Activated CD4-positive, alpha-beta T cell treated with anti-CD3 and anti-CD28 coated beads for 48 hours (primary cell): ENCODE results near the gene KCNK3.
"Not testable (repeated sequence)": the region's sequence is repeated elsewhere in the genome, so short reads cannot be mapped to it uniquely, and the experiment has no call there.

ENCODE experiments used
- DNase-seq: peaks from one replicate; pipeline ENCODE4 v3.0.0-alpha.2; 2020

Gene KCNK3

GRCh38 chr2:26735097-26735496, 42.6 kb downstream of the KCNK3 start:
- DNase-seq, result no peak

- no peak for DNase-seq
Measured at GRCh38 chr2:26735883-26736588, 43.5 kb downstream of the KCNK3 start.

GRCh38 chr2:26737221-26737620, 44.7 kb downstream of the KCNK3 start:
- no peak for DNase-seq

GRCh38 chr2:26738481-26738880, 46.0 kb downstream of the KCNK3 start:
- DNase-seq, result no peak

GRCh38 chr2:26739514-26739913, 47.0 kb downstream of the KCNK3 start:
- DNase-seq, result no peak

GRCh38 chr2:26740346-26740745, 47.8 kb downstream of the KCNK3 start:
- no peak for DNase-seq

GRCh38 chr2:26740890-26741302, 48.4 kb downstream of the KCNK3 start:
- DNase-seq, result peak; percentile 41

GRCh38 chr2:26742048-26742770, 49.7 kb downstream of the KCNK3 start:
- no peak for DNase-seq

GRCh38 chr2:26743852-26744251, 51.3 kb downstream of the KCNK3 start:
- DNase-seq, result no peak

GRCh38 chr2:26744953-26745352, 52.4 kb downstream of the KCNK3 start:
- DNase-seq, result no peak

- peak; percentile 86 for DNase-seq
Measured at GRCh38 chr2:26745609-26746327, 53.2 kb downstream of the KCNK3 start.

- no peak for DNase-seq
Measured at GRCh38 chr2:26746934-26747333, 54.4 kb downstream of the KCNK3 start.

GRCh38 chr2:26749787-26750420, 57.4 kb downstream of the KCNK3 start:
- not testable (repeated sequence) for DNase-seq

- DNase-seq, result not testable (repeated sequence)
Measured at GRCh38 chr2:26750467-26750866, 57.9 kb downstream of the KCNK3 start.

- no peak for DNase-seq
Measured at GRCh38 chr2:26752656-26753055, 60.1 kb downstream of the KCNK3 start.

GRCh38 chr2:26754539-26754938, 62.0 kb downstream of the KCNK3 start:
- DNase-seq, result no peak

- no peak for DNase-seq
Measured at GRCh38 chr2:26754972-26755670, 62.6 kb downstream of the KCNK3 start.

- no peak for DNase-seq
Measured at GRCh38 chr2:26756337-26756736, 63.8 kb downstream of the KCNK3 start.

- DNase-seq, result peak; percentile 40
Measured at GRCh38 chr2:26757873-26758789, 65.6 kb downstream of the KCNK3 start.

- no peak for DNase-seq
Measured at GRCh38 chr2:26758790-26759321, 66.3 kb downstream of the KCNK3 start.

- no peak for DNase-seq
Measured at GRCh38 chr2:26759845-26760244, 67.3 kb downstream of the KCNK3 start.
